CD4-positive, alpha-beta T cell (primary cell): ENCODE results near the gene PPP1R26. TPM values are rescaled to one million over a fixed set of nuclear protein-coding genes. Genes with fewer than 3 reads are reported as not detected.

Source experiments
- ATAC-seq: fragments of 200-7000 bp; cut with Tn5 transposase; one replicate; pipeline ENCODE4 v1.10.0; 2022; ENCODE audit warnings: mild to moderate bottlenecking; ENCODE audit not compliant: poor library complexity
- CTCF ChIA-PET: fragments of 350-600 bp; sonication (Branson Sonifier 250); formaldehyde crosslinking; loops from one replicate; lab custom pipeline; 2021; ENCODE audit warnings: antibody characterized with exemption, inconsistent platforms; lab: Charles Lee
- POLR2A ChIA-PET: fragments of 350-600 bp; sonication (Branson Sonifier 250); formaldehyde crosslinking; loops from one replicate; lab custom pipeline; 2021; ENCODE audit warnings: antibody characterized with exemption, inconsistent platforms; lab: Charles Lee
- DNase-seq, 14 experiments: peaks; one replicate each; pipeline ENCODE4 v3.0.0-alpha.2; 2013 to 2020; ENCODE audit warnings: mixed read lengths in 2 of 14
- H3K27ac ChIP-seq, 2 donors: one replicate each; pipeline versions ENCODE4 v1.5.1 to v1.7.0; 2013; ENCODE audit warnings: low read length in 2 of 2, low read depth in 1 of 2, mild to moderate bottlenecking in 1 of 2
- H3K27me3 ChIP-seq, 2 experiments: 1 replicate in 1 of 2; 2 replicates in 1 of 2; pipeline versions ENCODE4 v1.6.1 to v1.7.0; 2013; ENCODE audit warnings: low read length in 2 of 2, control low read depth in 1 of 2, mild to moderate bottlenecking in 1 of 2, moderate library complexity in 1 of 2; ENCODE audit not compliant: insufficient read depth in 2 of 2, control insufficient read depth in 1 of 2
- H3K36me3 ChIP-seq: one replicate; pipeline ENCODE4 v1.6.1; 2013; ENCODE audit warnings: low read length, control low read depth; ENCODE audit not compliant: insufficient read depth
- H3K4me1 ChIP-seq: one replicate; pipeline ENCODE4 v1.6.1; 2013; ENCODE audit warnings: low read length, control low read depth; ENCODE audit not compliant: insufficient read depth
- H3K4me3 ChIP-seq: one replicate; pipeline ENCODE4 v1.5.1; 2013; ENCODE audit warnings: mild to moderate bottlenecking, low read length, moderate library complexity
- H3K9me3 ChIP-seq, 2 experiments: 1 replicate in 1 of 2; 2 replicates in 1 of 2; pipeline versions ENCODE4 v1.6.1 to v1.7.0; 2013; ENCODE audit warnings: low read length in 2 of 2, mild to moderate bottlenecking in 2 of 2, control low read depth in 1 of 2, moderate library complexity in 1 of 2; ENCODE audit not compliant: control insufficient read depth in 1 of 2, insufficient read depth in 1 of 2
- H3K27ac Mint-ChIP-seq: one replicate; pipeline ENCODE4 v1.8.0; 2020; ENCODE audit warnings: mixed read lengths
- H3K27me3 Mint-ChIP-seq: one replicate; pipeline ENCODE4 v1.8.0; 2021; ENCODE audit warnings: mixed read lengths
- H3K36me3 Mint-ChIP-seq: one replicate; pipeline ENCODE4 v1.8.0; 2021; ENCODE audit warnings: low read depth, mixed read lengths
- H3K4me1 Mint-ChIP-seq: one replicate; pipeline ENCODE4 v1.8.0; 2021; ENCODE audit warnings: low read depth, mixed read lengths
- H3K4me3 Mint-ChIP-seq: one replicate; pipeline ENCODE4 v1.8.0; 2020; ENCODE audit warnings: mild to moderate bottlenecking, mixed read lengths
- H3K9me3 Mint-ChIP-seq: one replicate; pipeline ENCODE4 v1.8.0; 2020; ENCODE audit warnings: mixed read lengths
- CTCF ChIP-seq: fragments of 200-600 bp; IDR thresholded peaks from one replicate; pipeline ENCODE4 v1.8.0; 2022; ENCODE audit warnings: antibody characterized with exemption, mild to moderate bottlenecking
- intact Hi-C, 2 experiments: fragments of 100-400 bp; cut with DNase I in 1 of 2; cut with micrococcal nuclease in 1 of 2; formaldehyde crosslinking; loops; one replicate each; pipeline versions ENCODE4 v1.15.1 to v1.9.0; 2023 to 2025; cut with DNase I, micrococcal nuclease
- total RNA-seq, 174 experiments: library from RNA in 2 of 174; stranded (reverse) in 2 of 174; gene quantifications; one replicate each; pipeline ENCODE4 v1.2.3 and lab custom pipeline; 2021 to 2026

The PPP1R26 gene
- total RNA-seq, 2 experiments from 2014 or later: 0.27 to 0.47 TPM

- Histone ChIP-seq H3K36me3 (no peaks in the 10 kb centered on the region), H3K27ac (no peak overlapping the region), H3K4me3 (peak overlapping the region; percentile 30), H3K27me3 (peaks cover 0 to 2% of the 10 kb centered on the region in 2 experiments), H3K9me3 (no peaks in the 10 kb centered on the region), H3K4me1 (peaks cover 16% of the 10 kb centered on the region)
- Mint-ChIP-seq H3K36me3 (no peaks in the 10 kb centered on the region), H3K27ac (no peak overlapping the region), H3K27me3 (peaks cover 55% of the 10 kb centered on the region), H3K9me3 (no peaks in the 10 kb centered on the region), H3K4me3 (peak overlapping the region; percentile 73), H3K4me1 (peaks cover 7% of the 10 kb centered on the region)
- no peak for TF ChIP-seq CTCF
- ATAC-seq (no peak), DNase-seq (peak in 8 of 14 experiments; percentile 16 to 57 (median 38))
- ChIA-PET POLR2A (interaction anchor here (1.3 kb wide), 1 partner anchor 12 kb away, joined by 3 read pairs; no protein-coding TSS in a partner anchor), CTCF (no interaction called here)
- intact Hi-C loops: no loop called here
Measured at GRCh38 chr9:135468854-135469521, 10.6 kb upstream of the PPP1R26 start.

- POLR2A ChIA-PET: no interaction called here
- Histone ChIP-seq H3K27me3 (peaks cover 2 to 9% of the 10 kb centered on the region in 2 experiments), H3K9me3 (no peaks in the 10 kb centered on the region), H3K27ac (no peak overlapping the region), H3K4me1 (peaks cover 16% of the 10 kb centered on the region), H3K4me3 (no peak overlapping the region), H3K36me3 (no peaks in the 10 kb centered on the region)
- ATAC-seq: no peak
- Mint-ChIP-seq H3K4me1 (peaks cover 7% of the 10 kb centered on the region), H3K4me3 (no peak overlapping the region), H3K27me3 (peaks cover 49% of the 10 kb centered on the region), H3K9me3 (no peaks in the 10 kb centered on the region), H3K27ac (no peak overlapping the region), H3K36me3 (no peaks in the 10 kb centered on the region)
- no peak for DNase-seq
- TF ChIP-seq CTCF: no peak
- intact Hi-C loops: no loop called here
- CTCF ChIA-PET: no interaction called here
Measured at GRCh38 chr9:135471791-135472640, 7.6 kb upstream of the PPP1R26 start.

- intact Hi-C loops: no loop called here
- Mint-ChIP-seq H3K9me3 (no peaks in the 10 kb centered on the region), H3K27me3 (peaks cover 51% of the 10 kb centered on the region), H3K27ac (no peak overlapping the region), H3K4me1 (peaks cover 15% of the 10 kb centered on the region), H3K4me3 (no peak overlapping the region), H3K36me3 (no peaks in the 10 kb centered on the region)
- no peak for TF ChIP-seq CTCF
- ATAC-seq (no peak), DNase-seq (no peak)
- Histone ChIP-seq H3K27me3 (peaks cover 6 to 14% of the 10 kb centered on the region in 2 experiments), H3K4me3 (no peak overlapping the region), H3K27ac (no peak overlapping the region), H3K9me3 (peaks cover 0 to 3% of the 10 kb centered on the region in 2 experiments), H3K36me3 (no peaks in the 10 kb centered on the region), H3K4me1 (peaks cover 8% of the 10 kb centered on the region)
- ChIA-PET CTCF (no interaction called here), POLR2A (no interaction called here)
Measured at GRCh38 chr9:135473972-135474543, 5.5 kb upstream of the PPP1R26 start.
